ENCODE data around the gene SYT17.
"Not testable (repeated sequence)": the region's sequence is repeated elsewhere in the genome, so short reads cannot be mapped to it uniquely, and the experiment has no call there.

The SYT17 gene

GRCh38 chr16:19184823-19185509, 16.9 kb downstream of the SYT17 start:
- Mint-ChIP-seq H3K4me1 (no peaks in the 10 kb centered on the region), H3K9me3 (no peaks in the 10 kb centered on the region), H3K27ac (ENCODE audit: low read depth) (no peak overlapping the region), H3K36me3 (ENCODE audit: insufficient read depth) (no peaks in the 10 kb centered on the region), H3K27me3 (peaks cover 22% of the 10 kb centered on the region), H3K4me3 (no peak overlapping the region)
- DNase-seq (ENCODE audit: low spot score in 2 of 2) (no peak), ATAC-seq (replicated peaks; ENCODE audit: extremely low read depth, poor library complexity, severe bottlenecking) (no peak)

GRCh38 chr16:19185510-19185851, 17.4 kb downstream of the SYT17 start:
- ATAC-seq (replicated peaks; ENCODE audit: extremely low read depth, poor library complexity, severe bottlenecking) (no peak), DNase-seq (ENCODE audit: low spot score in 2 of 2) (no peak)
- Mint-ChIP-seq H3K4me3 (no peak overlapping the region), H3K27me3 (peaks cover 18% of the 10 kb centered on the region), H3K27ac (ENCODE audit: low read depth) (no peak overlapping the region), H3K4me1 (no peaks in the 10 kb centered on the region), H3K36me3 (ENCODE audit: insufficient read depth) (no peaks in the 10 kb centered on the region), H3K9me3 (no peaks in the 10 kb centered on the region)

GRCh38 chr16:19186408-19186807, 18.4 kb downstream of the SYT17 start:
- Mint-ChIP-seq H3K4me1 (no peaks in the 10 kb centered on the region), H3K27me3 (peaks cover 15% of the 10 kb centered on the region), H3K4me3 (no peak overlapping the region), H3K36me3 (ENCODE audit: insufficient read depth) (no peaks in the 10 kb centered on the region), H3K27ac (ENCODE audit: low read depth) (no peak overlapping the region), H3K9me3 (no peaks in the 10 kb centered on the region)
- no peak for ATAC-seq (replicated peaks; ENCODE audit: extremely low read depth, poor library complexity, severe bottlenecking)
- no peak for DNase-seq (ENCODE audit: low spot score in 2 of 2)

GRCh38 chr16:19187961-19188360, 19.9 kb downstream of the SYT17 start:
- H3K4me3 Mint-ChIP-seq; H3K36me3 Mint-ChIP-seq (ENCODE audit: insufficient read depth): not testable (repeated sequence)

GRCh38 chr16:19188406-19188805, 20.4 kb downstream of the SYT17 start:
- Mint-ChIP-seq H3K27me3 (peaks cover 34% of the 10 kb centered on the region), H3K9me3 (no peaks in the 10 kb centered on the region), H3K27ac (ENCODE audit: low read depth) (no peak overlapping the region), H3K4me1 (no peaks in the 10 kb centered on the region), H3K4me3 (no peak overlapping the region), H3K36me3 (ENCODE audit: insufficient read depth) (no peaks in the 10 kb centered on the region)
- no peak for ATAC-seq (replicated peaks; ENCODE audit: extremely low read depth, poor library complexity, severe bottlenecking)
- DNase-seq (ENCODE audit: low spot score in 2 of 2), result no peak

More at GRCh38 chr16:19187961-19188360, 19.9 kb downstream of the SYT17 start:
- peaks cover 31% of the 10 kb centered on the region for H3K27me3 Mint-ChIP-seq
- H3K9me3 Mint-ChIP-seq; DNase-seq (ENCODE audit: low spot score in 2 of 2); H3K4me1 Mint-ChIP-seq; ATAC-seq (replicated peaks; ENCODE audit: extremely low read depth, poor library complexity, severe bottlenecking); H3K27ac Mint-ChIP-seq (ENCODE audit: low read depth): not testable (repeated sequence)

- no peaks in the 10 kb centered on the region for H3K9me3 Mint-ChIP-seq
- ATAC-seq (replicated peaks; ENCODE audit: extremely low read depth, poor library complexity, severe bottlenecking), result no peak
- DNase-seq (ENCODE audit: low spot score in 2 of 2), result no peak
- no peak overlapping the region for H3K4me3 Mint-ChIP-seq
- peaks cover 34% of the 10 kb centered on the region for H3K27me3 Mint-ChIP-seq
- no peaks in the 10 kb centered on the region for H3K36me3 Mint-ChIP-seq (ENCODE audit: insufficient read depth)
- H3K27ac Mint-ChIP-seq (ENCODE audit: low read depth), result no peak overlapping the region
- H3K4me1 Mint-ChIP-seq, result no peaks in the 10 kb centered on the region
These were observed 24.8 kb downstream of the SYT17 start for GRCh38 chr16:19192865-19193264.

- ATAC-seq (replicated peaks; ENCODE audit: extremely low read depth, poor library complexity, severe bottlenecking) (no peak), DNase-seq (ENCODE audit: low spot score in 2 of 2) (no peak)
- Mint-ChIP-seq H3K4me1 (no peaks in the 10 kb centered on the region), H3K27ac (ENCODE audit: low read depth) (no peak overlapping the region), H3K36me3 (ENCODE audit: insufficient read depth) (no peaks in the 10 kb centered on the region), H3K9me3 (no peaks in the 10 kb centered on the region), H3K27me3 (peaks cover 14% of the 10 kb centered on the region), H3K4me3 (no peak overlapping the region)
These were observed 28.8 kb downstream of the SYT17 start for GRCh38 chr16:19196871-19197270.

GRCh38 chr16:19203374-19203966, 35.4 kb downstream of the SYT17 start:
- H3K4me3 Mint-ChIP-seq, result no peak overlapping the region
- no peak overlapping the region for H3K27ac Mint-ChIP-seq (ENCODE audit: low read depth)
- peaks cover 26% of the 10 kb centered on the region for H3K27me3 Mint-ChIP-seq
- H3K9me3 Mint-ChIP-seq, result no peaks in the 10 kb centered on the region
- no peaks in the 10 kb centered on the region for H3K36me3 Mint-ChIP-seq (ENCODE audit: insufficient read depth)
- DNase-seq (ENCODE audit: low spot score in 2 of 2) (no peak), ATAC-seq (replicated peaks; ENCODE audit: extremely low read depth, poor library complexity, severe bottlenecking) (no peak)
- H3K4me1 Mint-ChIP-seq, result no peaks in the 10 kb centered on the region

- ATAC-seq (replicated peaks; ENCODE audit: extremely low read depth, poor library complexity, severe bottlenecking) (no peak), DNase-seq (ENCODE audit: low spot score in 2 of 2) (no peak)
- Mint-ChIP-seq H3K4me3 (no peak overlapping the region), H3K4me1 (no peaks in the 10 kb centered on the region), H3K9me3 (no peaks in the 10 kb centered on the region), H3K27me3 (peaks cover 4% of the 10 kb centered on the region), H3K36me3 (ENCODE audit: insufficient read depth) (no peaks in the 10 kb centered on the region), H3K27ac (ENCODE audit: low read depth) (no peak overlapping the region)
These were observed 42.4 kb downstream of the SYT17 start for GRCh38 chr16:19210280-19210924.

GRCh38 chr16:19210968-19211367, 42.9 kb downstream of the SYT17 start:
- no peaks in the 10 kb centered on the region for H3K27me3 Mint-ChIP-seq
- DNase-seq (ENCODE audit: low spot score in 2 of 2) (no peak), ATAC-seq (replicated peaks; ENCODE audit: extremely low read depth, poor library complexity, severe bottlenecking) (no peak)
- no peak overlapping the region for H3K4me3 Mint-ChIP-seq
- H3K4me1 Mint-ChIP-seq, result no peaks in the 10 kb centered on the region
- no peaks in the 10 kb centered on the region for H3K9me3 Mint-ChIP-seq
- no peaks in the 10 kb centered on the region for H3K36me3 Mint-ChIP-seq (ENCODE audit: insufficient read depth)
- no peak overlapping the region for H3K27ac Mint-ChIP-seq (ENCODE audit: low read depth)

GRCh38 chr16:19212059-19212458, 44.0 kb downstream of the SYT17 start:
- H3K36me3 Mint-ChIP-seq (ENCODE audit: insufficient read depth), result no peaks in the 10 kb centered on the region
- H3K27me3 Mint-ChIP-seq, result no peaks in the 10 kb centered on the region
- H3K4me1 Mint-ChIP-seq, result no peaks in the 10 kb centered on the region
- no peak for ATAC-seq (replicated peaks; ENCODE audit: extremely low read depth, poor library complexity, severe bottlenecking)
- no peak for DNase-seq (ENCODE audit: low spot score in 2 of 2)
- H3K4me3 Mint-ChIP-seq, result no peak overlapping the region
- H3K27ac Mint-ChIP-seq (ENCODE audit: low read depth), result no peak overlapping the region
- H3K9me3 Mint-ChIP-seq, result peaks cover 6% of the 10 kb centered on the region

GRCh38 chr16:19213885-19214284, 45.8 kb downstream of the SYT17 start:
- Mint-ChIP-seq H3K4me3 (no peak overlapping the region), H3K9me3 (peaks cover 11% of the 10 kb centered on the region), H3K27ac (ENCODE audit: low read depth) (no peak overlapping the region), H3K27me3 (no peaks in the 10 kb centered on the region), H3K36me3 (ENCODE audit: insufficient read depth) (no peaks in the 10 kb centered on the region), H3K4me1 (no peaks in the 10 kb centered on the region)
- DNase-seq (ENCODE audit: low spot score in 2 of 2) (no peak), ATAC-seq (replicated peaks; ENCODE audit: extremely low read depth, poor library complexity, severe bottlenecking) (no peak)

GRCh38 chr16:19215705-19216104, 47.7 kb downstream of the SYT17 start:
- no peaks in the 10 kb centered on the region for H3K36me3 Mint-ChIP-seq (ENCODE audit: insufficient read depth)
- ATAC-seq (replicated peaks; ENCODE audit: extremely low read depth, poor library complexity, severe bottlenecking), result no peak
- no peak for DNase-seq (ENCODE audit: low spot score in 2 of 2)
- H3K4me1 Mint-ChIP-seq, result no peaks in the 10 kb centered on the region
- H3K9me3 Mint-ChIP-seq, result peaks cover 11% of the 10 kb centered on the region
- peaks cover 12% of the 10 kb centered on the region for H3K27me3 Mint-ChIP-seq
- no peak overlapping the region for H3K4me3 Mint-ChIP-seq
- no peak overlapping the region for H3K27ac Mint-ChIP-seq (ENCODE audit: low read depth)

All from central memory CD8-positive, alpha-beta T cell (primary cell).